GM12878 (cell line): ENCODE measurements around the gene UCP1. TPM values are rescaled to one million over a fixed set of nuclear protein-coding genes. Genes with fewer than 3 reads are reported as not detected.

Source experiments
- ATAC-seq: fragments of 200-7000 bp; cut with Tn5 transposase; 3 replicates; pipeline ENCODE4 v1.9.1; 2020; ENCODE audit warnings: mild to moderate bottlenecking, moderate library complexity
- BruUV-seq: library from RNA; stranded (reverse); fragments of 400-500 nt; replicated peaks from 2 replicates; lab custom pipeline; 2021; lab: Mats Ljungman, UMichigan
- CTCF ChIA-PET: fragments of 300-600 bp; sonication (Branson Sonifier 250); formaldehyde crosslinking; extraction: SDS; loops from one replicate; lab custom pipeline; 2021; ENCODE audit warnings: inconsistent platforms; lab: Yijun Ruan, JAX
- POLR2A ChIA-PET: fragments of 350-600 bp; formaldehyde crosslinking; extraction: SDS; loops from one replicate; lab custom pipeline; 2021; ENCODE audit warnings: inconsistent platforms; lab: Charles Lee
- RAD21 ChIA-PET: fragments of 300-600 bp; sonication (Branson Sonifier 250); formaldehyde crosslinking; loops from one replicate; lab custom pipeline; 2023; ENCODE audit warnings: antibody characterized with exemption; ENCODE audit not compliant: unreplicated experiment; lab: Charles Lee
- SMC1A ChIA-PET: fragments of 300-600 bp; sonication (Branson Sonifier 250); formaldehyde crosslinking; loops from one replicate; lab custom pipeline; 2023; ENCODE audit not compliant: unreplicated experiment, uncharacterized antibody; lab: Charles Lee
- DNase-seq: peaks from one replicate; pipeline ENCODE4 v3.0.0-alpha.2; 2011; ENCODE audit warnings: low read depth, low spot score
- FAIRE-seq: peaks from 3 replicates; lab custom pipeline; 2011; peaks lifted over from hg19 to GRCh38; lab: Jason Lieb, UNC
- H2AFZ ChIP-seq: 2 replicates; pipeline ENCODE4 v1.6.0; 2011; ENCODE audit warnings: low read depth, low read length, control low read depth; ENCODE audit not compliant: control insufficient read depth
- H3K27ac ChIP-seq: 2 replicates; pipeline ENCODE4 v1.5.1; 2011; ENCODE audit warnings: control low read depth; ENCODE audit not compliant: control insufficient read depth, insufficient read depth
- H3K27me3 ChIP-seq, 2 experiments: replicated peaks in 1 of 2; 2 replicates each; pipeline versions ENCODE4 v1.6.0 to v1.6.1; 2011; ENCODE audit warnings: low read length in 1 of 2; ENCODE audit not compliant: control insufficient read depth in 2 of 2, insufficient read depth in 2 of 2
- H3K36me3 ChIP-seq, 2 experiments: 2 replicates each; pipeline ENCODE4 v1.5.1; 2011; ENCODE audit warnings: low read length in 1 of 2; ENCODE audit not compliant: control insufficient read depth in 2 of 2, insufficient read depth in 2 of 2
- H3K4me1 ChIP-seq: 2 replicates; pipeline ENCODE4 v1.6.1; 2011; ENCODE audit warnings: mild to moderate bottlenecking, low read length, moderate library complexity, mixed read lengths; ENCODE audit not compliant: control insufficient read depth, insufficient read depth
- H3K4me2 ChIP-seq: 2 replicates; pipeline ENCODE4 v1.6.0; 2011; ENCODE audit warnings: control low read depth; ENCODE audit not compliant: control insufficient read depth, insufficient read depth
- H3K4me3 ChIP-seq: fragments of 200-600 bp; sonication (generic); 2 replicates; pipeline ENCODE4 v1.5.1; 2016
- H3K79me2 ChIP-seq: 2 replicates; pipeline ENCODE4 v1.6.0; 2011; ENCODE audit warnings: low read length; ENCODE audit not compliant: control insufficient read depth, insufficient read depth
- H3K9ac ChIP-seq: 2 replicates; pipeline ENCODE4 v1.8.0; 2011; ENCODE audit warnings: low read length, control low read depth, mixed read lengths; ENCODE audit not compliant: control insufficient read depth, insufficient read depth
- H3K9me3 ChIP-seq: replicated peaks from 3 replicates; pipeline ENCODE4 v1.5.1; 2011; ENCODE audit warnings: mild to moderate bottlenecking, low read length; ENCODE audit not compliant: control insufficient read depth, insufficient read depth
- H4K20me1 ChIP-seq: 2 replicates; pipeline ENCODE4 v1.6.0; 2011; ENCODE audit not compliant: control insufficient read depth, insufficient read depth
- BRCA1 ChIP-seq: IDR thresholded peaks from 2 replicates; pipeline ENCODE4 v1.6.1; 2011; ENCODE audit warnings: low read depth, low read length, improper control_type of control experiment
- HCFC1 ChIP-seq: fragments of 150-350 bp; IDR thresholded peaks from 2 replicates; pipeline ENCODE4 v1.6.1; 2014; ENCODE audit warnings: low read length
- IKZF1 ChIP-seq: fragments of 450-650 bp; conservative IDR thresholded peaks from 2 replicates; pipeline ENCODE4 v1.6.1; 2017; ENCODE audit warnings: antibody characterized with exemption, mild to moderate bottlenecking
- JUNB ChIP-seq: IDR thresholded peaks from 2 replicates; pipeline ENCODE4 v1.6.1; 2016; ENCODE audit warnings: antibody characterized with exemption, mild to moderate bottlenecking
- MEF2B ChIP-seq: fragments of 450-650 bp; IDR thresholded peaks from 2 replicates; pipeline ENCODE4 v1.6.1; 2018; ENCODE audit warnings: mild to moderate bottlenecking, moderate library complexity; ENCODE audit not compliant: partially characterized antibody, poor library complexity, severe bottlenecking
- POU2F2 ChIP-seq: IDR thresholded peaks from 3 replicates; pipeline ENCODE4 v1.6.1; 2011; ENCODE audit warnings: low read depth, mild to moderate bottlenecking, low read length, borderline replicate concordance
- SPI1 ChIP-seq: IDR thresholded peaks from 2 replicates; pipeline ENCODE4 v1.6.1; 2011; ENCODE audit warnings: low read depth, mild to moderate bottlenecking, low read length, moderate library complexity, borderline replicate concordance; ENCODE audit not compliant: insufficient read depth
- WGBS: methylation state at CpG from one replicate; pipeline ENCODE4 v1.1.6; 2016; ENCODE audit warnings: low lambda C conversion rate; ENCODE audit not compliant: insufficient replicate concordance, insufficient coverage; ENCODE audit errors: missing lambda C conversion rate; 5-methylcytosine and 5-hydroxymethylcytosine counted together
- in situ Hi-C: fragments of 300-500 bp; cut with MboI; formaldehyde crosslinking; loops from 9 replicates; pipeline ENCODE4 v1.14.3; 2018; ENCODE audit warnings: mixed read lengths
- intact Hi-C: fragments of 100-400 bp; cut with micrococcal nuclease; formaldehyde crosslinking; loops from one replicate; pipeline ENCODE4 v1.14.2; 2022; ENCODE audit not compliant: unreplicated experiment
- polyA plus RNA-seq, 11 experiments: library from polyadenylated mRNA; depleted of rRNA in 4 of 11; unstranded in 6 of 11; stranded (reverse) in 5 of 11; fragments of >200 nt; fragmentation: Nextera tagmentation in 4 of 11; fragmentation: Illumina TruSeq in 1 of 11; extraction: Ambion mirVana in 4 of 11; extraction: Trizol in 1 of 11; gene quantifications; 1 replicate in 1 of 11; 2 replicates in 10 of 11; pipeline versions ENCODE4 v1.2.1 to v1.2.3, GENCODE V29; 2011 to 2016; ENCODE audit warnings: inconsistent platforms in 2 of 11, missing spikeins in 2 of 11, low read depth in 1 of 11
- total RNA-seq, 4 experiments: library from RNA; depleted of rRNA in 3 of 4; stranded (reverse); fragments of >200 nt in 3 of 4; fragmentation: Illumina TruSeq in 1 of 4; extraction: Trizol in 1 of 4; gene quantifications; 2 replicates each; pipeline versions ENCODE4 v1.2.1 to v1.2.3, GENCODE V29; 2013 to 2021
- TF ChIP-seq, protein P1 (sequence below): IDR thresholded peaks from 2 replicates; pipeline ENCODE4 v1.6.1; 2012; ENCODE audit warnings: low read depth, low read length, improper control_type of control experiment
- TF ChIP-seq, protein P2 (sequence below): IDR thresholded peaks from 2 replicates; pipeline ENCODE4 v1.6.1; 2012; ENCODE audit warnings: low read depth, low read length, improper control_type of control experiment
- TF ChIP-seq, protein P3 (sequence below): fragments of 450-650 bp; IDR thresholded peaks from 2 replicates; pipeline ENCODE4 v1.6.1; 2017; ENCODE audit warnings: borderline replicate concordance

UCP1 gene
- total and polyA plus RNA-seq, 10 of the 15 experiments (the other 5 are each of a cell fraction or from before 2014, with no cell fraction given): not detected

DNA sequence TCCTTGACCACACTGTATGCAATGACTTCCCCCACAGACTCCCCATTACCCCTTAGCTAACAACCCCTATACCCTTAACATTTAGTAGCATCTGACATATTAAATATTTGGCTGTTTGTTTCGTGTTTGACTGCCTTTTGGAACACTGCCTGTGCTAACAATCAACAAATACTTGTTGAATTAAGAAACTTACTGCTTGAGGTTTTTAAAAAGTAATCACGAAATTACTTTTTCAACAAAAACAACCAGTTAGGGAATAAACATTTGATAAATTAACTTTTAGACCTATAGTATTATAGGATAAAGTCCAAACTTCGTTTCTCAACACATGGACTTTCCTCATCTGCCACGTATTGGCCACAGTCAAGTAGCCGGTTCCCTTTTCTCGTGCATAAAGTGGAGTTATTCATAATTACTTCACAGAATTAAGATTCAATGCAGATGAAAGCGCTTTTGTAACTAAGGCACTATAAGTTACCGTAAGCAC, 45.3 kb downstream of the UCP1 start:
- peaks cover 9% of the 10 kb centered on the region for H3K79me2 ChIP-seq
- ChIA-PET POLR2A (interaction anchor here (0.8 to 1.8 kb wide), 3 partner anchors 19 to 150 kb away, joined by 3 to 11 read pairs (median 9); partner anchors contain the start of gene SCOC), CTCF (interaction anchor here (0.8 to 3.7 kb wide), 14 partner anchors 14 to 328 kb away, joined by 3 to 23 read pairs (median 5); partner anchors contain the start of gene SCOC), SMC1A (interaction anchor here (1.0 to 2.2 kb wide), 5 partner anchors 10 to 148 kb away, joined by 3 to 11 read pairs (median 6); no protein-coding TSS in a partner anchor), RAD21 (interaction anchor here (0.6 to 1.8 kb wide), 10 partner anchors 14 to 363 kb away, joined by 3 to 12 read pairs (median 4); partner anchors contain the start of gene SCOC)
- BruUV-seq: no TSS peak
- H3K4me3 ChIP-seq: peak overlapping the region; percentile 27; the same call in 1 of the 2 replicates
- H2AFZ ChIP-seq: peak overlapping the region; percentile 93
- H3K9me3 ChIP-seq: no peaks in the 10 kb centered on the region
- DNase-seq: no peak
- FAIRE-seq: no peak
- no peak overlapping the region for H3K27ac ChIP-seq
- H4K20me1 ChIP-seq: no peaks in the 10 kb centered on the region
- peak; percentile 12 for ATAC-seq
- intact Hi-C loops: no loop called here
- 4% methylated on average over 8 of the region's 8 CpGs for WGBS
- H3K36me3 ChIP-seq: 0 out of 4 replicates have a peak, but pooled peaks cover 0 to 2% of the 10 kb centered on the region in 2 experiments
- TF ChIP-seq, protein P1, sequence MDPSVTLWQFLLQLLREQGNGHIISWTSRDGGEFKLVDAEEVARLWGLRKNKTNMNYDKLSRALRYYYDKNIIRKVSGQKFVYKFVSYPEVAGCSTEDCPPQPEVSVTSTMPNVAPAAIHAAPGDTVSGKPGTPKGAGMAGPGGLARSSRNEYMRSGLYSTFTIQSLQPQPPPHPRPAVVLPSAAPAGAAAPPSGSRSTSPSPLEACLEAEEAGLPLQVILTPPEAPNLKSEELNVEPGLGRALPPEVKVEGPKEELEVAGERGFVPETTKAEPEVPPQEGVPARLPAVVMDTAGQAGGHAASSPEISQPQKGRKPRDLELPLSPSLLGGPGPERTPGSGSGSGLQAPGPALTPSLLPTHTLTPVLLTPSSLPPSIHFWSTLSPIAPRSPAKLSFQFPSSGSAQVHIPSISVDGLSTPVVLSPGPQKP: no peak
- peak; percentile 56; the same call in 1 of the 2 replicates for TF ChIP-seq SPI1
- TF ChIP-seq JUNB: no peak
- TF ChIP-seq IKZF1: no peak
- TF ChIP-seq MEF2B: peak; percentile 8
- TF ChIP-seq, protein P2, sequence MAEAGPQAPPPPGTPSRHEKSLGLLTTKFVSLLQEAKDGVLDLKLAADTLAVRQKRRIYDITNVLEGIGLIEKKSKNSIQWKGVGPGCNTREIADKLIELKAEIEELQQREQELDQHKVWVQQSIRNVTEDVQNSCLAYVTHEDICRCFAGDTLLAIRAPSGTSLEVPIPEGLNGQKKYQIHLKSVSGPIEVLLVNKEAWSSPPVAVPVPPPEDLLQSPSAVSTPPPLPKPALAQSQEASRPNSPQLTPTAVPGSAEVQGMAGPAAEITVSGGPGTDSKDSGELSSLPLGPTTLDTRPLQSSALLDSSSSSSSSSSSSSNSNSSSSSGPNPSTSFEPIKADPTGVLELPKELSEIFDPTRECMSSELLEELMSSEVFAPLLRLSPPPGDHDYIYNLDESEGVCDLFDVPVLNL: no peak
- no peak for TF ChIP-seq BRCA1
- TF ChIP-seq, protein P3, sequence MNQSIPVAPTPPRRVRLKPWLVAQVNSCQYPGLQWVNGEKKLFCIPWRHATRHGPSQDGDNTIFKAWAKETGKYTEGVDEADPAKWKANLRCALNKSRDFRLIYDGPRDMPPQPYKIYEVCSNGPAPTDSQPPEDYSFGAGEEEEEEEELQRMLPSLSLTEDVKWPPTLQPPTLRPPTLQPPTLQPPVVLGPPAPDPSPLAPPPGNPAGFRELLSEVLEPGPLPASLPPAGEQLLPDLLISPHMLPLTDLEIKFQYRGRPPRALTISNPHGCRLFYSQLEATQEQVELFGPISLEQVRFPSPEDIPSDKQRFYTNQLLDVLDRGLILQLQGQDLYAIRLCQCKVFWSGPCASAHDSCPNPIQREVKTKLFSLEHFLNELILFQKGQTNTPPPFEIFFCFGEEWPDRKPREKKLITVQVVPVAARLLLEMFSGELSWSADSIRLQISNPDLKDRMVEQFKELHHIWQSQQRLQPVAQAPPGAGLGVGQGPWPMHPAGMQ: no peak
- TF ChIP-seq POU2F2: no peak
- no peak for TF ChIP-seq HCFC1
- H3K9ac ChIP-seq: no peak overlapping the region
- in situ Hi-C loops: loop anchor here (10.0 kb wide), 1 partner anchor 149 kb away; the partner anchor contains the start of gene SCOC
- no peaks in the 10 kb centered on the region for H3K4me1 ChIP-seq
- peak overlapping the region; percentile 80 for H3K4me2 ChIP-seq
- no peaks in the 10 kb centered on the region for H3K27me3 ChIP-seq
